ENCODE results near the gene PTPRU.

GRCh38 chr1:29324202-29324601, 87.9 kb downstream of the PTPRU start:
- TF ChIP-seq CTCF (IDR thresholded peaks at IDR 0.05; ENCODE audit: low read length) (no peak), EZH2phosphoT487 (IDR thresholded peaks at IDR 0.05; ENCODE audit: low read length) (no peak), EZH2 (optimal IDR thresholded peaks at IDR 0.05; ENCODE audit: low read depth, low read length) (no peak)
